Nephron progenitor cell (in vitro differentiated cells): ENCODE data around the gene ANKS1B.

ENCODE experiments used
- DNase-seq: peaks from one replicate; pipeline ENCODE4 v3.0.0; 2021
- H3K27ac Mint-ChIP-seq: 2 replicates; pipeline ENCODE4 v1.8.0; 2021; ENCODE audit warnings: mild to moderate bottlenecking, moderate library complexity, mixed read lengths
- H3K27me3 Mint-ChIP-seq: 2 replicates; pipeline ENCODE4 v1.8.0; 2021; ENCODE audit warnings: mild to moderate bottlenecking, low read depth, mixed read lengths; ENCODE audit not compliant: poor library complexity
- H3K36me3 Mint-ChIP-seq: 2 replicates; pipeline ENCODE4 v1.8.0; 2021; ENCODE audit warnings: low read depth, mixed read lengths
- H3K4me1 Mint-ChIP-seq: 2 replicates; pipeline ENCODE4 v1.8.0; 2021; ENCODE audit warnings: mixed read lengths
- H3K4me3 Mint-ChIP-seq: 2 replicates; pipeline ENCODE4 v1.8.0; 2021; ENCODE audit warnings: mild to moderate bottlenecking, moderate library complexity, mixed read lengths
- H3K9me3 Mint-ChIP-seq: 2 replicates; pipeline ENCODE4 v1.8.0; 2021; ENCODE audit warnings: mild to moderate bottlenecking, moderate library complexity, mixed read lengths
- TF ChIP-seq, protein P1 (sequence below): fragments of 200-600 bp; sonication (generic); IDR thresholded peaks from 2 replicates; pipeline ENCODE4 v1.5.0; 2021; ENCODE audit warnings: antibody characterized with exemption

ANKS1B gene

GRCh38 chr12:98709022-98709421, 1275.7 kb downstream of the ANKS1B start:
- no peaks in the 10 kb centered on the region for H3K9me3 Mint-ChIP-seq
- peaks cover 32% of the 10 kb centered on the region for H3K36me3 Mint-ChIP-seq
- H3K27me3 Mint-ChIP-seq = no peaks in the 10 kb centered on the region
- H3K4me1 Mint-ChIP-seq = no peaks in the 10 kb centered on the region
- H3K4me3 Mint-ChIP-seq = no peak overlapping the region
- TF ChIP-seq, protein P1, sequence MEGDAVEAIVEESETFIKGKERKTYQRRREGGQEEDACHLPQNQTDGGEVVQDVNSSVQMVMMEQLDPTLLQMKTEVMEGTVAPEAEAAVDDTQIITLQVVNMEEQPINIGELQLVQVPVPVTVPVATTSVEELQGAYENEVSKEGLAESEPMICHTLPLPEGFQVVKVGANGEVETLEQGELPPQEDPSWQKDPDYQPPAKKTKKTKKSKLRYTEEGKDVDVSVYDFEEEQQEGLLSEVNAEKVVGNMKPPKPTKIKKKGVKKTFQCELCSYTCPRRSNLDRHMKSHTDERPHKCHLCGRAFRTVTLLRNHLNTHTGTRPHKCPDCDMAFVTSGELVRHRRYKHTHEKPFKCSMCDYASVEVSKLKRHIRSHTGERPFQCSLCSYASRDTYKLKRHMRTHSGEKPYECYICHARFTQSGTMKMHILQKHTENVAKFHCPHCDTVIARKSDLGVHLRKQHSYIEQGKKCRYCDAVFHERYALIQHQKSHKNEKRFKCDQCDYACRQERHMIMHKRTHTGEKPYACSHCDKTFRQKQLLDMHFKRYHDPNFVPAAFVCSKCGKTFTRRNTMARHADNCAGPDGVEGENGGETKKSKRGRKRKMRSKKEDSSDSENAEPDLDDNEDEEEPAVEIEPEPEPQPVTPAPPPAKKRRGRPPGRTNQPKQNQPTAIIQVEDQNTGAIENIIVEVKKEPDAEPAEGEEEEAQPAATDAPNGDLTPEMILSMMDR = no peak
- no peak for DNase-seq
- H3K27ac Mint-ChIP-seq = no peak overlapping the region

- Mint-ChIP-seq H3K27ac (no peak overlapping the region), H3K4me1 (peaks cover 6% of the 10 kb centered on the region), H3K36me3 (peaks cover 29% of the 10 kb centered on the region), H3K27me3 (no peaks in the 10 kb centered on the region), H3K4me3 (no peak overlapping the region), H3K9me3 (no peaks in the 10 kb centered on the region)
- TF ChIP-seq, protein P1 = no peak
- DNase-seq = no peak
Observed at GRCh38 chr12:98701166-98701565, 1283.6 kb downstream of the ANKS1B start.

- no peak overlapping the region for H3K27ac Mint-ChIP-seq
- H3K9me3 Mint-ChIP-seq = no peaks in the 10 kb centered on the region
- TF ChIP-seq, protein P1 = no peak
- H3K27me3 Mint-ChIP-seq = no peaks in the 10 kb centered on the region
- peaks cover 45% of the 10 kb centered on the region for H3K36me3 Mint-ChIP-seq
- no peak overlapping the region for H3K4me3 Mint-ChIP-seq
- peaks cover 12% of the 10 kb centered on the region for H3K4me1 Mint-ChIP-seq
- DNase-seq = no peak
Observed at GRCh38 chr12:98699586-98699985, 1285.2 kb downstream of the ANKS1B start.

- Mint-ChIP-seq H3K27ac (no peak overlapping the region), H3K4me1 (peaks cover 12% of the 10 kb centered on the region), H3K9me3 (no peaks in the 10 kb centered on the region), H3K4me3 (no peak overlapping the region), H3K27me3 (no peaks in the 10 kb centered on the region), H3K36me3 (peaks cover 53% of the 10 kb centered on the region)
- DNase-seq = no peak
- TF ChIP-seq, protein P1 = no peak
Observed at GRCh38 chr12:98698603-98699463, 1285.9 kb downstream of the ANKS1B start.

- Mint-ChIP-seq H3K4me3 (no peak overlapping the region), H3K36me3 (peaks cover 64% of the 10 kb centered on the region), H3K27me3 (no peaks in the 10 kb centered on the region), H3K4me1 (peaks cover 12% of the 10 kb centered on the region), H3K9me3 (no peaks in the 10 kb centered on the region), H3K27ac (no peak overlapping the region)
- TF ChIP-seq, protein P1 = no peak
- no peak for DNase-seq
Observed at GRCh38 chr12:98697209-98697608, 1287.5 kb downstream of the ANKS1B start.
